NCI-H510A (cell line): ENCODE measurements around the gene NAPSA.
"Not testable (repeated sequence)": the region's sequence is repeated elsewhere in the genome, so short reads cannot be mapped to it uniquely, and the experiment has no call there.

ENCODE experiments used
- DNase-seq: peaks from one replicate; lab custom pipeline; 2025; lab: John Stamatoyannopoulos, UW

The NAPSA gene

GRCh38 chr19:50365434-50366306 lies at the start of gene NAPSA:
Gene NAPSA (minus strand): TSS chr19:50365639. CDS start chr19:50365621, 18 bp downstream.
- no peak for DNase-seq

- no peak for DNase-seq
Observed at GRCh38 chr19:50413531-50413930, 48.1 kb upstream of the NAPSA start.

GRCh38 chr19:50413096-50413495 lies 47.7 kb upstream of the NAPSA start:
- DNase-seq = no peak

- no peak for DNase-seq
Observed at GRCh38 chr19:50412419-50412818, 47.0 kb upstream of the NAPSA start.

GRCh38 chr19:50410109-50410508 lies 44.7 kb upstream of the NAPSA start:
- no peak for DNase-seq

GRCh38 chr19:50409347-50409746 lies 43.9 kb upstream of the NAPSA start:
- no peak for DNase-seq

- no peak for DNase-seq
Observed at GRCh38 chr19:50406829-50407228, 41.4 kb upstream of the NAPSA start.

- DNase-seq = no peak
Observed at GRCh38 chr19:50406156-50406820, 40.8 kb upstream of the NAPSA start.

- DNase-seq = no peak
Observed at GRCh38 chr19:50402544-50403301, 37.3 kb upstream of the NAPSA start.

- DNase-seq = no peak
Observed at GRCh38 chr19:50401605-50402450, 36.4 kb upstream of the NAPSA start.

- DNase-seq = no peak
Observed at GRCh38 chr19:50399368-50399745, 33.9 kb upstream of the NAPSA start.

GRCh38 chr19:50398675-50399367 lies 33.4 kb upstream of the NAPSA start:
- DNase-seq = no peak

- DNase-seq = no peak
Observed at GRCh38 chr19:50394017-50394416, 28.6 kb upstream of the NAPSA start.

GRCh38 chr19:50393589-50393988 lies 28.1 kb upstream of the NAPSA start:
- no peak for DNase-seq

GRCh38 chr19:50392759-50393158 lies 27.3 kb upstream of the NAPSA start:
- DNase-seq = no peak

GRCh38 chr19:50390952-50391351 lies 25.5 kb upstream of the NAPSA start:
- DNase-seq = not testable (repeated sequence)

- DNase-seq = not testable (repeated sequence)
Observed at GRCh38 chr19:50390295-50390694, 24.9 kb upstream of the NAPSA start.

GRCh38 chr19:50387868-50388245 lies 22.4 kb upstream of the NAPSA start:
- no peak for DNase-seq

GRCh38 chr19:50387176-50387867 lies 21.9 kb upstream of the NAPSA start:
- no peak for DNase-seq
